HG03175 (cell line): Measurements from ENCODE around the gene OXSR1.
"Not testable (repeated sequence)": the region's sequence is repeated elsewhere in the genome, so short reads cannot be mapped to it uniquely, and the experiment has no call there.

Source experiments
- ATAC-seq: cut with Tn5 transposase; IDR thresholded peaks from one replicate; pipeline ENCODE4 v1.9.1; 2021; ENCODE audit warnings: mild to moderate bottlenecking, moderate library complexity; ENCODE audit not compliant: unreplicated experiment

OXSR1 gene

DNA sequence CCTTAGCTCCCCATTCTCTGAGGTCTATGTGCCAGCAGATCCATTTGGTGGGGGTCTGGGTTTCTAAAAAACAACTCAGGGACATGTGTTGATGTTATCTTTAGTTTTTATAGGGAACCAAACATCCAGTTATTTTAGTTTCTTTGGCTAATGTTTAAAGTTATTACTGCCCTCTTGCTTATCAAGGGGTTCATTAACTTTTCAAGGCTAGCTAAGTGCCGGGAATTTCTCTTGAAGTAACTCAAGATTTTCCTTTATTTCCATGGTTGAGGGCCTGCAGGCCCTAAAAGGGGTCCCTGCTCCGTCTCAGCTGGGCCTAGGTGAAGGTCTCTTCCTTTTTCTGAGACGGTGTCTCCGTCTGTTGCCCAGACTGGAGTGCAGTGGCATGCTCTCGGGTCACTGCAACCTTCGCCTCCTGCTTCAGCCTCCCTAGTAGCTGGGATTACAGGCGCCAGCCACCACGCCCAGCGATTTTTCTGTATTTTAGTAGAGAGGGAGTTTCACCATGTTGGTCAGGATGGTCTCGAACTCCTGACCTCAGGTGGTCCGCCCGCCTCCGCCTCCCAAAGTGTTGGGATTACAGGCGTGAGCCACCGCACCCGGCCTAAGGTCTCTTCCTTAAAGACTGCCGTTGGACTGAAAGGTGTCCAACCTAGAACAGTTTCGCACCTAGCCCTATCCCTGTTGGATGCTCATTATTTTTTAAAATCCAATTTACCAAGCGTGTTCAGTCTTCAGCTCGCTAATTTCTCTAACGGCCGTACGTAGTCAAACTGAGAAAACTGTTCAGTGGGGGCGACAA lies 1.3 kb upstream of the OXSR1 start:
- ATAC-seq: no peak

DNA sequence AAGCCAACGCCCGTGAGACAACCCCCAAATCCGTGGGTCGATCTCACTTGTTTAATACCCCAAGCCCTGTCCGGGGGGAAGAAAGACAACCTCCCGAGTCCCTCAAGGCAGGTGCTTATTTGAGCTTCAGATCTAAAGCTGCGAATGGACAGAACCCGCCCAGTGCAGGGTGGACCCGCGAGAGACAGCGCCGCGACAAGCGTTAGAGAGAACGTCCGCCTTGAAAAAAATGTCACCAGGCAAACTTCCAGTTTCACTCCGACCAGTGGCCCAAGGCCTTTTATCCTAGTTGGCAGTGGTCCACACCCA lies 740 bp upstream of the OXSR1 start:
- ATAC-seq: peak; percentile 26

DNA sequence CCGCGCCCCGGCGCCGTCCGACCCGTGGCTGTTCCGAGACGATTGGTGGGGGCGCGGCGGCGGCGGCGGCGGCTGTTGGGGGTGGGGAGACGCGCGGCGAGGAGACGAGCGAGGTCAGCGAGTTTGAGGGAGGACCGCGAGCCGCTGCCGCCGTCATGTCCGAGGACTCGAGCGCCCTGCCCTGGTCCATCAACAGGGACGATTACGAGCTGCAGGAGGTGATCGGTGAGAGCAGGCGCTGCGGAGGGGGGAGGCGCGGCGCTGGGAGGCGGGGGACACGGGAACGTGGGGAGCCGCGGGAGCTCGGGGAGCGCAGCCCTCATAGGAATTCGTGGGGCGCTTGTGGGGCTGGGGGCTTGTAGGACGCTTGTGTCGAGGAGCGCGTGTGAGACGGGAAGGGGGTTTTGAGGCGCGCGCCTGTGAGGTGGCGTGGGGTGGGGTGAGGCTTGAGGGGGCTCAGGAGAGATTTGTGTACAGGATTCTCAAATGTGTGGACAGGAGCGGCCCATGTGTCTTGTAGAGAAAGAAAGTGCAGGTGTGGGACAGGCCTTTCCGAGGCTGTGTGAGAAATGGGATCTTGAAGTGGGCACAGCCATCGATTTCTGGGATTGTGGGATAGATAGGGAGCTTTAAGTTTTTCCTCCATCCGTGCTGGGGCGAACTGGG lies 518 bp downstream of the OXSR1 start:
- ATAC-seq: peak; percentile 0

DNA sequence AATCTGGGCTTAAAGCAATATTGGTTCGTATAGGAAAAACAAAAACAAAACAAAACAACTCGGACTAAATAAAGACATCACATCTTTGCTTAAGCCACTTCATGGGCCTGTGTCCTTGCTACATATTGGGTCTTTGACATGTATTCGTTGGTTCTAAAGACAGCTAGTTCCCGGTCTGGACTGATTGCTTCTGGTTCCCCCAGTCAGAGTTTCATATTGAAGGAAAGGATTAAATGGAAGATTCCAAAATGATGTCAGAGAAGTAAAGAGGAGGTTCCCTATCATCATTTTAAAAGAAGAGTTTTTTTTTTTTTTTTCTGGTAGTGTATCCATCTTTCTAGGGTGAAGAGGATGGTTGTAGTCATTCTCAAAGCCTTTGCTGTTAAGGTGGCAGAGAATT lies 2.3 kb downstream of the OXSR1 start:
- ATAC-seq: no peak

DNA sequence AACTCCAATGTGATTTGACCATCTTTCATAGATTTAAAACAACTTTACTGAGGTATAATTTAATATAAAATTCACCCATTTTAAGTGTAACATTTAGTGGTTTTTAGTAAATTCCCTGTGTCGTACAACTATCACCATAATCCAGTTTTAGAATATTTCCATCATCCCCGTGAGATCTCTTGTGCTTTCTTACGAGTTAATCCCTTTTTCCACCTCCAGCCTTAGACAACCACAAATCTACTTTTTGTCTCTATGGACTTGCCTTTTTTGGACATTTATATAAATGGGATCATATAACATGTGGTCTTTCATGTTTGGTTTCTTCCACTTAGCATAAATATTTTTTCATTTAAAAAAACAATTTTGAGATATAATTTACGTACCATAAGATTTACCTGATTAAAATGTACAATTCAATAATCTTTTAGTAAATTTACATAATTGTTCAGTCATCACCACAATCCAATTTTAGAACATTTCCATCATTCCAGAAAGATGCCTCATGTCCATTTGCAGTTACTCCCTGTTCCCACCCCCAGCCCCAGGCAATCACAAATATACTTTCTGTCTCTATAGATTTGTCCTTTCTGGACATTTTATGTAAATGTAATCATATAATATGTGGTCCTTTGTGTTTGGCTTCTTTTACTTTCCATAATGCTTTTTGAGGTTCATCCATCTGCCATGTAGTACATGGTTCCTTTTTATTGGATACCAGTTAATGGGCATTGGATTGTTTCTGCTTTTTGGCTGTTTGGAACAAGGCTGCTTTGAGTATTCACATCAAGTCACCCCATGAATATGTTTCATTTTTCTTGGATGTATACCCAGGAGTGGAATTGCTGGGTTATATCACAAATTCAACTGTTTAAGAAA lies 3.1 kb downstream of the OXSR1 start:
- ATAC-seq: no peak

DNA sequence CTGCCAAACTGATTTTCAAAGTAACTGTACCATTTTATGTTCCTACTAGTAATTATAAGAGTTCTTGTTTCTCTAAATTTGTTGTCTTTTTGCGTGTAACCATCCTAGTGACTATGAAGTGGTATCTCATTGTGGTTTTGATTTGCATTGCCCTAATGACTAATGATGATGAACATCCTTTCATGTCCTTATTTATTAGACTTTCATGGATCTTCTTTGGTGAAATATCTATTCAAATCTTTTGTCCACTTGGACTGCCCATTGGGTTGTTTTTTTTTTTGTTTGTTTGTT lies 3.6 kb downstream of the OXSR1 start:
- ATAC-seq: no peak

DNA sequence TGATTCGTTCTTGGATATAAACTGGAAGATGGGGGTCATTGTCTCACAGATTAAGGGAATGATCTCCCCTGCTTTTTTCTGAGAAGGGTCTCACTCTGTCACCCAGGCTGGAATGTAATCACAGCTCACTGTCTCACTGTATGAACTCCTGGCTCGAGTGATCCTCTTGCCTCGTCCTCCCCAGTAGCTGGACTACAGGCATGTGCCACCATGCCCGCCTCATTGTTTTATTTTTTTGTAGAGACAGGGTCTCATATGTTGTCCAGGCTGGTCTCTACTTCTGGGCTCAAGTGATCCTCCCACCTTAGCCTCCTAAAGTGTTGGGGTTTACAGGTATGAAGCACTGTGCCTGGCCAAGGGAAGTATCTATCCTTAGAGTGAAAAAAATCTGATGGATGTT lies 5.4 kb downstream of the OXSR1 start:
- no peak for ATAC-seq

DNA sequence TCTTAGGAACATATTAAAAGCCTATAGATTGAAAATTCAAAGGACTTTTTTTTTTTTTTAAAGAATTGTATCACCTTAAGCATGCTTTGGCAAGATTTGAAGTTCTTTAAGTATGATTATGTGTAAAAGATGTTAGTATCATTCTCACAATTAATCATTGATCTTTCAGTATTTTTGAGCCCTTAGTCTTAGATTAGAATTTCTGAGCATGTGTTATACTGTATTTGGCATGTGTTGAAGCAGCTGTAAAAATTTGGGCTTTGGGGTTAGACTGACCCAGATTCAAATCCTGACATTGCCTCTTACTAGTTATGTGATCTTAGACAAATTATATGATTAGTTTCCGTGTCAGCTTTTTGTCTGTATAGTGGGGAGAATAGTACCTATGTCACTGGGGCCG lies 6.3 kb downstream of the OXSR1 start:
- no peak for ATAC-seq

DNA sequence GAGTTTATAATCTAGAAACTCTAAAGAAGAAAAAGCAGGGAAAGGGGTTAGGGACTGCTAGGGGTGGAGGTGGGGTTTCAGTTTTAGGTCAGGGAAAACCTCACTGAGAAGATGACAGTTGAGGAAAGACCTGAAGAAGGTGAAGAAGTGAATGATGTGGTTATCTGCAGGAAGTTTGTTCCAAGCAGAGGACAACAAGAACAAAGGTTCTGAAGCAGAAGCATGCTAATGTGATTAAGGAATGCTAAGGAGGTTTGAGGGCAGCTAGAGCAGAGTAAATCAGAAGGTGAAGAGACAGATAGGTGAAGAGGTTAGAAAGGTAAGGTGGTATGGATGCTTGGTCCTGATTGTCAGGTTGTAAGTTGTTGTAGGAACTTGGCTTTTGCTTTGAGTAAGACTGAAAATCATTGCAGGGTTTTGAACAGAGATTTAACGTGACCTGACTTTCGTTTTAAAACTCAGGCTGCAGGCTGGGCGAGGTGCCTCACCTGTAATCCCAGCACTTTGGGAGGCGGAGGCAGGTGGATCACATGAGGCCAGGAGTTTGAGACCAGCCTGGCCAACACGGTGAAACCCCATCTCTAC lies 8.6 kb downstream of the OXSR1 start:
- ATAC-seq: no peak

DNA sequence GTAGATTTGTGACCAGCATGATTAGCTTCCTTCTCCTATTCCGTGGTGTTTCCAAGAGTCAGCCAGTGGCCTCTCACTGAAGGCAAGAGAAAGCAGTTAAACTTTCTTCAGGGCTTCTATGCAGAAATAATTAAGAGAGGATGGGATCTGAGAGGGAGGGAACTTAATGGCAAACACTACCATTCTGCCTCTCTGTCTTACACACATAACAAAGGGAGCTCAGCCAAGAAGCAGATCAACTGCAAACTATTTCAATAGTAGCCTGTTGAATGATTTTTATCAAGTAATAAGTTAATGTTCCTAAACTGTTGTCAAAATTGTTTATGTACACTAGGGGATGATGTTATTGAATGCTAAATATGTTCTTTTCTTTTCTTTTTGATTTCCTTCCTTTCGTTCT lies 11.8 kb downstream of the OXSR1 start:
- no peak for ATAC-seq

DNA sequence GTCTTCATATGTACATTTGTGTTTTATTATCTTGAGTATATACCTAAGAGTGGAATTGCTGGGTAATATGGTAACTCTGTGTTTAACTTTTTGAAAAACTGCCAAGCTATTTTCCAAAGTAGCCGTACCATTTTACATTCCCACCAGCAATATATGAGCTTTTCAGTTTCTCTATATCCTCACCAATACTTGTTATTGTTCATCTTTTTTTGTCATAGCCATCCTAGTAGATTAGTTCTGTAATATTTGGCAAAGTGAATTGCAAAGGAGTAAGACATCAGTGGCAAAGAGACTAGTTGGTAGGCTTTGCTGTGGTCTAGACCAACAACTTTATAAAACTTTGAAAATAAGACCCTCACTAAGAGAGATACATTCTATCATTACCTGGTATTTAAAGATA lies 21.4 kb downstream of the OXSR1 start:
- ATAC-seq: no peak

DNA sequence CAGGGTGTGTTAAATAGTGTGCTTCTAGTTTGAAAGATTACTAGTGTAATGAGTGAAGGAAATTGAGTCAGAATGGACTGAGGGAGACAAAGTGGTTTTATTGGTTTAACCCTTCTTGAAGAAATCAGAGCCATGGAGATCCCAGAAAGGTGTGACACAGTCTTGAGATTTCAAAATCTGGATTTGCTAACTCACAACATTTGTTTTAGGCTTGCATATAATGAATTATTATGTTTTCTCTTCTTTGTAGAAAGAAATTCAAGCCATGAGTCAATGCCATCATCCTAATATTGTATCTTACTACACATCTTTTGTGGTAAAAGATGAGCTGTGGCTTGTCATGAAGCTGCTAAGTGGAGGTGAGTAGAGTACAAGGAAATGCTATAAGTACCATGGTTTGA lies 25.1 kb downstream of the OXSR1 start:
- no peak for ATAC-seq

DNA sequence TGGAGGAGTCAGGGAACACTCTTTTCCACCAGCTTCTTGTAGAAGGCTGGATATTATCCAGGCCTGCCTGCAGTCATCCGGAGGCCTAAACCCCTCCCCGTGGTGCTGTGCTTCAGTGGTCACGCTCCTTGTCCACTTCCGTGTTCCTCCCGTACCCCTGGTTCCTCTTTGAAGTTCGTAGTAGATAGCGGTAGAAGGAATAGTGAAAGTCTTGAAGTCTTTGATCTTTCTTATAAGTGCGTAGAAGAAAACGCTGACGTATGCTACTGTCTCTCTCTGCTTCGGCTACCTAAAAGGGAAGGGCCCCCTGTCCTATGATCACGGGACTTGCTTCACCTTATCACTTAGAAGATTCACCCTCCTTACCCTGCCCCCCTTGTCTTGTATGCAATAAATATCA lies 37.6 kb downstream of the OXSR1 start:
- ATAC-seq: not testable (repeated sequence)

DNA sequence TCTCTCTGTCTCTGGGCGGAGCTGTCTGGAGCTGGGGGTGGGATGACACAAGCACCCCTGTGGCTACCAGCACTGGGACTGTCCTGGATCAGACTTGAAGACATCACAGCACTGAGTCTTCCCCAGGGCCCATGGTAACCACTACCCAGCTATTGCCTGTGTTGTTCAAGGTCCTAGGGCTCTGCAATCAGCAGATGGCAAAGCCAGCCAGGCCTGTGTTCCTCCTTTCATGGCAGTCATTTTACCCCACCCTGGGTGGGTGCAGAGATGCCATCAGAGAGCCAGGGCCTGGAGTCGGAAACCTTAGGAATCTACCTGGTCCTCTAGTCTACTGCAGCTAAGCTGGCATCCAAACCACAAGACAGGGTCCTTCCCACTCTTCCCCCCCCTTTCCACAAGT lies 38.4 kb downstream of the OXSR1 start:
- no peak for ATAC-seq

DNA sequence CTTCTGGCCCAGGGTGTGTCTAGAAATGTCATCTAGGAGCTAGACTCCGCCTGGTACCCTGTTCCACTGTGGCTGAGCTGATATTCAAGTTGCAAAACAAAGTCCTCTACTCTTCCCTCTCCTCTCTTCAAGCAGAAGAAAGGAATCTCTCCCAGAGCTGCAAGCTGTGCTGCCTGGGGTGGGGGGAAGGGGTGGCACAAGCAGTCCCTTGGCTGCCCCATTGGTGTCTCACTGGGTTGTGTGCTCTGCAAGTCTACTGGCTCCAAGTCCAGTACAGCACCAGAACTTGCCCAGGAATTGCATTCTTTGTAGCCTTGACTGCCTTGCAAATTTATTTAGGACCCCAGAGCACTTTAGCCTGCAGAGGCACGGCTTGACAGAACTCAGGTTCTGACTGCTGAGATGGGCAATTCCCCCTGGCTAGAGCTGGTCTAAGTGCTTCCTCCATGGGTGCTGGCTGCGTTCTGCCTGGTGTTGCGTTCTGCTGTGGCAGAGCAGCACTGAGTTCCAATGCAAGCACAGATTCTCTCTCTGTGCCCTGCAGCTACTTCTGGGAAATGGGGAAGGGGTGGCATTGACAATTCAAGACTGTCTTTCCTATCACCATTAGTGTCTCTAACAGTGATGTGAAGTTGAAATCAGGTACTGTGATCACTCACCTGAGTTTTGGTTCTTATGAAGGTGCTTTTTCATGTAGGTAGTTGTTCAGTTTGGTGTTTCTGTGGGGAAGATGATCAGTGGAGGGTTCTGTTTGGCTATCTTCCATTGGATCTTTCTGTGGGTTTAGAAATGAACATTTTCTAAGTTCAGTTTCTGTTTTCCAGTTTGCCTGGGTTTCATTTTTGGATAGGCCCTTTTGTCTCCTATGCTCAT lies 39.5 kb downstream of the OXSR1 start:
- ATAC-seq: no peak

DNA sequence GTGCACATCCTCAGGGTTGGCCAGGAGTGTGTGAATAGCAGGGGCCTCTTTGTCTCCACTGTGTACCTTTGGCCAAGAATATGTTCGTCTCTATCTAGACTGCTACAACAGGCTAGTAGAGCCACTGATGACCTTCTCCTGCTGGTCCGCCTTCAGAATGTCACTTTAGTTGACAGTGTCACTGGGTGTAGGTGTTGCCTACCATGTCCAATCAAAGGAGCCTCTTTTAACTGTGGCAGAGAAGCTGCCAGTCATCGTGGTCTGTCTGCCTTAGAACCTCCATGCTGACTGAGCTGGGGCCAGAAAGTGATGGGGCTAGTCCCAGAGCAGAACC lies 40.1 kb downstream of the OXSR1 start:
- ATAC-seq: no peak

DNA sequence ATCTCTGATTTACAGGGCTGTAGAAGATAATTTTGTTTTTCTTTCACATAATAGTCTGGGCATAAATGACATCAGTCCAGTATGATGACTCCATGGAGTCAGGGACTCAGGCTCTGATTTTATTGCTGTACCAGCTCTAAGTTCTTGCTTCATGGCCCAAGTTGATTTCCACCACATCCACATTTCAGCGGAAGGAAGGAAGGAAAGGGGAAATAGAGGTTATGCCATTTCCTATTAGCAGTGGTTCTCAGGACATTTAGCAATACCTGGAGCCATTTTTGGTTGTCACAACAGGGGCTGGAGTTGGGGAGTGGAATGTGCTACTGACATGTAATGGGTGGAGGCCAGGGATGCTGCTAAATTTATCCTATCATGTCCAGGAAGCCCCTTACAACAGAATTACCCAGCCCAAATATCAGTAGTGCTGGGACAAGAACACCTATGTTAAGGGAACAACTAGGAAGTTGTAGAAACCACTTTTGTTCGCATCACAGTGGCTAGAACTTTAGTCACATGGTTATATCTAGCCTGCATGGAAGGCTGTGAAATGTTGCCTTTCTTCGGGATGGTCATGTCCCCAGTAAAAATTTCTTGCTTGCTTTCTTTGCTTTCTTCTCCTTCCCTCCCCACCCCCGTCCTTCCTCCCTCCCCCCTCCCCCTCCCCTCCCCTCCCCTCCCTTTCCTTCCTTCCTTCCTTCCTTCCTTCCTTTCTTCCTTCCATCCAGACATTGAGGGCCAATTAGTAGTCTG lies 42.1 kb downstream of the OXSR1 start:
- ATAC-seq: no peak

DNA sequence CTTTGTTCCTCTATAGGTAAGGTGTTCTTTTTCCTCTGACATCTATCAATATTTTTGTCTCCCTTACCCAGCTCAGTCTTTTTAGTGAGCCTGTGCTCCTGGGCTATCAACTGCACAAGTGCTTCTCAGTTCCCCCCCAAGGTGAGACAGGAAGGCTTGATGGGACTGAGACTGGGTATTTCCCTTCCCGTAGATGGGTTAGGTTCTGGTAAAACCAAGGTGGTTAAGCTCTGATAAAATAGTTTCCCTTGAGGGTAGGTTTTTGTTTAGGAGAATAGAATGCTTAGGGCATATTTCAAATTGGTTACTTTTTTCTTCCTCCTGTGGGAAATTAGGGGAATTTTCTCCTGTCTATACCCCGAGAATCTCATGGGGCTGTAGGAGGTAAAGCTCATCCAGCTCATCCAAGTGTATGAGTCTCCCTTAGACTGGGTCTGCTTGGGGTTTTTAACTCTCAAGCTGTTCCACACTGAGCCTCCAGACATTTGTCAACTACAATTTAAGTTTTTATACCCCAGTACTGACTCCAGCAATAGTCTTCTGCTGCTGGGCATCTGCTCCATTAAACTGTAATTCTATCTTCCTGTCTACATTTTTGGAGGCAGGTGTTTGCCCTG lies 44.9 kb downstream of the OXSR1 start:
- peak; percentile 59 for ATAC-seq

DNA sequence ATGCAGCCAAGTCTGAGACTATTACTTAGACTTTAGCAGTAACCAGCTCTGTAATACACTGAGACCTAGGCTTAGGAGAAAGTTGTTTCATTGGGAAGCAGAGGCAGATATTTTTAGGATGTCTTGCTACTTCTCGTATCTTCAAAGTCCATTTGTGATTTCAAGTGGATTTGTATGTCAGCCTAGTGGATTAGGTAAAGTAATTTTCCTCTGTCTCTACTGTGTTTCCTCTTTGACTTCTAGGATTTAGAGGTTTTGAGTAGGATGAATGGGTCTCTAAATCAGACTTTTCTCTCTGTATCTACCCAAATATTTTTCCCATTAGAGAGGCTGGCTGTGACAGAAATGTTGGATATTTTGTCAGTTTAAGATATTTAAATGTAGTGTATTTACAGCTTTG lies 46.8 kb downstream of the OXSR1 start:
- ATAC-seq: no peak

DNA sequence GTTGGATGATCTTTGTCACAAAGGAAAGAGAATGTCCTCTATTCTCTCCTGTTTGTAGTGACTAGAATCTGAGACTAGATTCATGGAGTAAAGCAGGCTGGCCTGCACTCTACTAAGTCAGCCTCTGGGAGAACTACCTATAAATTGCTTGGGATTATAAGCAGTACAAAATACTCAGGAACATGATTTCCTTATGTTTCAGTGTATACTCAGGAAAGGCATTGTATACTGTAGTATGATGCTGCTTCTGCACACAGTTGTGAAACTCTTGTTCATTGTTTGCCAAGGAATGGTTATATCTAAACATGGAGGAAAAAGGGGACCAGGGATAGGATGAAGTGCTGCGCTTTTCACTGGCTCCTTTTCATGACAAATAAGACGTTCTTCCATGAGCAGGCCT lies 49.2 kb downstream of the OXSR1 start:
- no peak for ATAC-seq
